ENCODE measurements around the gene ITIH1.

The ITIH1 gene

GRCh38 chr3:52790741-52791140 lies 13.3 kb downstream of the ITIH1 start:
- DNase-seq, result no peak

GRCh38 chr3:52791366-52791765 lies 14.0 kb downstream of the ITIH1 start:
- DNase-seq, result no peak

DNA sequence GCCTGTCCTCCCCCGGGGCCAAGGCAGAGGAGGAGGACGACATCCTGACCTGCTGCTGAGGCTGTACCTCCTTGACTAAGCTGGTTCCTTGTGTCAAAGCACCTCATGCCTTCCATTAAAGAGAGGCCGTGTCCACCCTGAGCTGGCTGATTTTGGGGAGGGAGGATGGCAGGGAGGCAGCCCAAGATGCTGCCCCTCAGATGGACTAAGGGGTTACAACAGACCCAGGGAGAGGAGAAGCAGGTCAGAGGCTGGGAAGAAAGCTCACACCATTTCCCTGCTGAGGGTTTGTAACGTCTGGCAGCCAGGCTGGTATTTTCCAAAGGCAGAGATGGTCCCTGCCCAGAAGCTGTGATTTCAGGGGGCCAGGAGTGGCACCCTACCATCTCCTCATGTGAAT lies 14.5 kb downstream of the ITIH1 start:
- no peak for DNase-seq

DNA sequence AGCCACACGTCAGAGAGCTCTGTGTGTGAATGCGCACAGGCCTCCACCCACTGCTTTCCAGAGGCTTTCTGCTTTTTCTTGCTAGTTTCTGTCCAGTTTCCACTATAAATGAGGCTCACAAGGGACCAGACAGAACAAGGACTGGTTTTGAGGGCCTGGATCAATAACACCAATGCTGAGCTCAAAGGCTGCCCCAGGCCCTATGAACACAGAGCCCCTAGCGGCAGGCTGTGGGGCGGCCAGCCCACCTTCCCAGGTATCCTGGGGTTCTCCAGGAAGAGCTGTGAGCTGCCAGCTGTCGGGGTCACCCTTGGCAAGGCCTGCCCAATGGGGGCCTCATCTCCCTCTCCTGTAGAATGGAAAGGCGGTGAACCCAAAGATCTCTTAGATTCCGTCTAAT lies 15.0 kb downstream of the ITIH1 start:
- DNase-seq, result no peak

GRCh38 chr3:52792961-52793695 lies 15.7 kb downstream of the ITIH1 start:
- DNase-seq, result no peak

- no peak for DNase-seq
These were observed 16.6 kb downstream of the ITIH1 start for GRCh38 chr3:52793702-52794611.

GRCh38 chr3:52794612-52795099 lies 17.3 kb downstream of the ITIH1 start, which contains the start of gene ITIH3:
TSS of gene ITIH3 (plus strand) at chr3:52794796. CDS start at chr3:52794804, 8 bp downstream.
- DNase-seq, result no peak

GRCh38 chr3:52795298-52795900 lies 18.0 kb downstream of the ITIH1 start:
- DNase-seq, result no peak

DNA sequence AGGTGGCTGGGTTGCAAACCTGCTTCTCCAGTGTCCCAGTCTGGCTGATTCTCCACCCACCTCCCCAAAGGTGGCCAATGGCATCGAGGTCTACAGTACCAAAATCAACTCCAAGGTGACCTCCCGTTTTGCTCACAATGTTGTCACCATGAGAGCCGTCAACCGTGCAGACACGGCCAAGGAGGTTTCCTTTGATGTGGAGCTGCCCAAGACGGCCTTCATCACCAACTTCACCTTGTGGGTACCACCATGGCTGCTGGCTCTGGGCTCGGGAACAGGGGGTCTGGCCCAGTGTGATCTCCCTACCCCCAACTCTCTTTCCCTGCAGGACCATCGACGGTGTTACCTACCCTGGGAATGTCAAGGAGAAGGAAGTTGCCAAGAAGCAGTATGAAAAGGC lies 19.0 kb downstream of the ITIH1 start:
- DNase-seq, result no peak

- no peak for DNase-seq
These were observed 21.1 kb downstream of the ITIH1 start for GRCh38 chr3:52798376-52798977.

- no peak for DNase-seq
These were observed 21.6 kb downstream of the ITIH1 start for GRCh38 chr3:52798978-52799476.

GRCh38 chr3:52800079-52800478 lies 22.7 kb downstream of the ITIH1 start:
- no peak for DNase-seq

DNA sequence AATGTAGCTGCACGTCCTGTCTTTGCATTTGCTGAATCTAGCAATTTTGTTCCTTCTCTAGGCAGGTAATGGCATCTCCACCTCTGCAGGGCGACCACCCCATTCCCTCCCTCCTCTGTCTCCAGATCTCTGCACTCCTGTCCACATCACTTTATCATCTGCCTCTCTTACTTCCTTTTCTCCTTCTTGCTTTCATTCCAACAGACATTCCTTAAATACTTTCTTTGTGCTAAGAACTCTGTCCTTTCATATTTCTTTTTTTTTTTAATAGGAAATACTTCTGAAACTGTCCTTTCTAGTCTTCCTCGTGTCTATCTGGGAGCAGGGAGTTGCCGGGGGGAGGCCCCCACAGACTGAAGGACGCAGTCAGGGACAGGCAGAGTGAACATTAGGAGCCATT lies 24.4 kb downstream of the ITIH1 start:
- no peak for DNase-seq

DNA sequence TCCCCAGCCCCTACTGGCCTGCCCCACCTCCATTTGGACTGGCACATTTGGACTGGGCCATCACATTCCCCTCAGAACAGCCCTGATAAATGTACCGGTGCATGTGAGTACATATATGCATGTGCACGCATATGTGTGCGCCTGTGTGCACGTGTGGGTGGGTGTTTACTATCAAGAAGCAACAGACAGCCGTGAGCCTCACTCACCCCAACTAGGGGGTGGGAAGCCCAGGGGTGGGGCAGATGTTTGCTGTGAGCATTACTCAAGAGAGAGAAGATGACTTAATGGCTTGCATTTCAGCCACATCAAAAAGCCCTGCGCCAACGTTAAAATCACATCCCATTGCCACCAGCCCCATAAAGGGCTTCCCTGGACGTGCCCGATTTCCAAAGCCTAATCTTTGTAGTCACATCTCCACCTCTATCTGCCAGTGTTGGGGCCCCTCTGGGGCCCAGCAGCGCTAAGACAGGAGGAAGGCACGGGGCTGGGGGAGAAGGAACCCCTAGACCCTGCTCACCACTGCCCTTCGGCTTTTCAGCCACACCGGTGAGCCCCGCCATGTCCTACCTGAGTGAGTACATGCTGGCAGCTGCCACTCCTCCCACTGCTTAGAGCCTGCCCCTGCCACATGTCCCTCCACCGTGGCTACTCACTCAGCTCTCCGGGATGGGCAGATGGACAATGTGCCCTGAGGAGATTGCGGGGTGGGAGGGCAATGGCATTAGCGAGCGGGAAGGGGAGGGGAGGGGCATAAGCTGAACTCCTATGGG lies 28.1 kb downstream of the ITIH1 start:
- DNase-seq, result no peak

DNA sequence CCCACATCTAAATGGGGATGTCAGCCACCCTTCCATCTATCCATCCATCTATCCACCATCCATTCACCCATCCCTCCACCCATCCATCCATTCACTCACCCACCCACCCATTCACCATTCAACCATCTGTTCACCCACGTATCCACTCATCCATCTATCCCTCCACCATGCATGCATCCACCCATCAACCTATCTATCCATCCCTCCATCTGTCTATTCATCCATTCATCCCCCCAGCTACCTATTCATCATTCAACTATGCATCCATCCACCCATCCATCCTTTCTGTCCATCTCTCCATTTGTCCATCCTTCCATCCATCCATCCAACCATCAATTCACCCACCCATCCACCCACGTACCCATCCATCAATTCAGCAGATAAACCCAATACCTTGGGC lies 31.8 kb downstream of the ITIH1 start:
- no peak for DNase-seq

- no peak for DNase-seq
These were observed 32.4 kb downstream of the ITIH1 start for GRCh38 chr3:52809662-52810377.

GRCh38 chr3:52810923-52811322 lies 33.5 kb downstream of the ITIH1 start:
- DNase-seq, result no peak

- DNase-seq, result no peak
These were observed 34.1 kb downstream of the ITIH1 start for GRCh38 chr3:52811452-52812011.

DNA sequence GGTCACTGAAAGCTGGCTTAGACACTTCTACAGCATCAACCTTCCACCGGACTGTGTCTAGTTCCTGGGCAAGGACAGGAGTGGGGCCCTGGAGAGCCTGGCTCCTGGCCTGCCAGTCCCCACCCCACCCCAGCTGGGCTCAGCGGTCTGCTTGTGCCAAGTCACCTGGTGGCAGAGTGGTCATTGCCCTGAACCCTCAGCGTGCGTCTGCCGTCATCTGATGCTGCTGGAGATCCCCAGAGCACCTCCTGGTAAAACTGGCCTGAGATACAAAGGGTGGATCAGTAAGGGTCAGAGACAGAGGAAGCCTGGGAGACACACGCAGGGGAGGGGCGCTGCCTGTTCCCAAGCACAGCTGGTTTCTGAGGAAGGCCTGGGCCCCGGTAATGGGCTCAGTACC lies 36.4 kb downstream of the ITIH1 start:
- no peak for DNase-seq

DNA sequence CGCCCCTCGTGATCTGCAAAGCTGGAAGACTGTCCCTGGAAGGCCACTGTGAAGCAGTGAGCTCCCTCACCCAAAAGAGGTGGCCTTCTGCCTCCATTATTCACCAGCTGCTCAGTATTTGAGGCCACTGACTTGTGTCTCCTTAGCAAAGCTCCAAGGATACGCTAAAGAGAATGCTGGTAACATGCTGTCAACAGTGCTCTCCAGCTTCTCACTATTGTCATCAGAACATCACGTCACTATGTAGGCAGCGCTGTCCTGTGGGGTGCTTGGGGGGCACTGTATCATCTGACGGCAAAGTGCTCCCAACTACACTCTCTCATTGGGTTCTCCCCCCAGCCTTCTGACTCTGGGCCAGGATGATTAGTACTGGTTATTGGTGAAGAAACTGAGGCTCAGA lies 38.8 kb downstream of the ITIH1 start:
- DNase-seq, result no peak

DNA sequence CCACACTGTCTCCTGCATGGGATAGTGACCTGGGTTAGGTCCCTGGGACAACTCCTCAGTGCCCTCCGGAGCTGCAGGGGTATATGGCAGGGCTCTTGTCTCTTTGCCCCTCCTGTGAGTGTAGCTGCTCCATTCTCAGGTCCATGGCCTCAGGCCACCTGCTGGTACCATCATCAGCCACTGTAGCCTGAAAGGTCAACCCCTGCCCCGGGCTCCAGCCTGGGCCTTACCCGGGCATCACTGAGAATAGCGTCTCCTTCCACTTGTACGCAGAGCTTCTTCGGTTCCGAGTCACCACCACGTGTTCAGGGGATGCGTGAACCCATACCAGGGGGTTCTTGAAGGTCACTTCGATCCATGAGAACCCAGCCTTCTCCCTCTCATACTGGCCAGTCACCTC lies 39.3 kb downstream of the ITIH1 start:
- DNase-seq, result no peak

Data from activated gamma-delta T cell (primary cell).